ENCODE results near the gene WDR6. TPM values are rescaled to one million over a fixed set of nuclear protein-coding genes. Genes with fewer than 3 reads are reported as not detected.

The WDR6 gene
- total and polyA plus RNA-seq, 12 donors = 70.4 to 126 (median 77.9) TPM

- Histone ChIP-seq H3K27ac (peak overlapping the region in 1 of 10 donors; percentile 83), H3K27me3 (no peaks in the 10 kb centered on the region), H3K4me1 (peaks cover 8 to 61% (median 42%) of the 10 kb centered on the region in 9 donors), H3K9me3 (no peaks in the 10 kb centered on the region), H3K36me3 (peaks cover 0 to 53% (median 20%) of the 10 kb centered on the region in 9 donors), H3K4me3 (no peak overlapping the region)
- intact Hi-C loops (cut with DNase I) = no loop called here
- TF ChIP-seq, protein P1, sequence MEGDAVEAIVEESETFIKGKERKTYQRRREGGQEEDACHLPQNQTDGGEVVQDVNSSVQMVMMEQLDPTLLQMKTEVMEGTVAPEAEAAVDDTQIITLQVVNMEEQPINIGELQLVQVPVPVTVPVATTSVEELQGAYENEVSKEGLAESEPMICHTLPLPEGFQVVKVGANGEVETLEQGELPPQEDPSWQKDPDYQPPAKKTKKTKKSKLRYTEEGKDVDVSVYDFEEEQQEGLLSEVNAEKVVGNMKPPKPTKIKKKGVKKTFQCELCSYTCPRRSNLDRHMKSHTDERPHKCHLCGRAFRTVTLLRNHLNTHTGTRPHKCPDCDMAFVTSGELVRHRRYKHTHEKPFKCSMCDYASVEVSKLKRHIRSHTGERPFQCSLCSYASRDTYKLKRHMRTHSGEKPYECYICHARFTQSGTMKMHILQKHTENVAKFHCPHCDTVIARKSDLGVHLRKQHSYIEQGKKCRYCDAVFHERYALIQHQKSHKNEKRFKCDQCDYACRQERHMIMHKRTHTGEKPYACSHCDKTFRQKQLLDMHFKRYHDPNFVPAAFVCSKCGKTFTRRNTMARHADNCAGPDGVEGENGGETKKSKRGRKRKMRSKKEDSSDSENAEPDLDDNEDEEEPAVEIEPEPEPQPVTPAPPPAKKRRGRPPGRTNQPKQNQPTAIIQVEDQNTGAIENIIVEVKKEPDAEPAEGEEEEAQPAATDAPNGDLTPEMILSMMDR (IDR thresholded peaks at IDR 0.05) = no peak
- WGBS, 2 donors = 87 to 90% methylated on average over 6 of the region's 6 CpGs
- ATAC-seq = no peak
- no peak for DNase-seq
These were observed 9.4 kb downstream of the WDR6 start for GRCh38 chr3:49016414-49017228.

DNA sequence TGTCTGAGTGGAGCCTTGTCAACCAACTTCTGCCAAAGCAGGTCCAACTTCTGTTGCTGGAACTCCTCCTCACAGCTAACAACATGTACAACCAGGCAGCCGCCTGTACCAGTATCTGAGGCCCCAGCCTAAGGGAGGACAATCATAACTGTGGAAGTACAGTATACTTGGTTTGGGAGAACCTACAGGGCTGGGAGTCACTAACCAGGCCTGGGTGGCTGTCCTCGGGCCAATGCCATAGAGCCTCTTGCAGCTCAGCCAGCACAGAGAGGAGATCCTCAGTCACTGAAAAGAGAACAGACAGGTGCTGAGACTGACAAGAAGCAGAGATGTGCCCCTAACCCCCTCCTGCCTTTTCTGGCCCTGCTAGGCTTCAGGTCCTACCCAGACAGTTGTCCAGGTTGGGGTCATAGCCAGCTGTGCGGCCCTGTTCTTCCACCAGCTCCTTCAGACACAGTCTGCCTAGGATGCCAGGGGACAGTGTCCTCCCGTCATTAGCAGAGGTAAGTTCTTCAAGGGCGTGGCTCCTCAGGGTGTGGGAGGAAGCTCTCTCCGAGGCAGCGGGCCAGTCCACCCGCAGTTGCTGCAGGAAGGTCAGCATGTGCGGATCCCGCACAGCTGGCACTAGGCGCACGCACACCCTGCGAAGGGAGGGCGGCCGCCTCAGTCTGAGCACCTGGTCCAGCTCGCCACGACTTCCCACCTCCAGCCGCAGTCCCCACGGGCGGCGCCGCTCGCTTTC is 10.2 kb downstream of the WDR6 start:
- DNase-seq = no peak
- Histone ChIP-seq H3K4me1 (peaks cover 8 to 53% (median 40%) of the 10 kb centered on the region in 9 donors), H3K36me3 (peaks cover 0 to 45% (median 20%) of the 10 kb centered on the region in 9 donors), H3K27me3 (no peaks in the 10 kb centered on the region), H3K4me3 (peak overlapping the region; percentile 64 to 99 (median 92)), H3K9me3 (no peaks in the 10 kb centered on the region), H3K27ac (peak overlapping the region in 9 of 10 donors; percentile 73 to 100 (median 78))
- 10 to 12% methylated on average over 23 of the region's 23 CpGs for WGBS, 2 donors
- no peak for ATAC-seq
- intact Hi-C loops (cut with DNase I) = no loop called here
- TF ChIP-seq, protein P1 (IDR thresholded peaks at IDR 0.05) = no peak

DNA sequence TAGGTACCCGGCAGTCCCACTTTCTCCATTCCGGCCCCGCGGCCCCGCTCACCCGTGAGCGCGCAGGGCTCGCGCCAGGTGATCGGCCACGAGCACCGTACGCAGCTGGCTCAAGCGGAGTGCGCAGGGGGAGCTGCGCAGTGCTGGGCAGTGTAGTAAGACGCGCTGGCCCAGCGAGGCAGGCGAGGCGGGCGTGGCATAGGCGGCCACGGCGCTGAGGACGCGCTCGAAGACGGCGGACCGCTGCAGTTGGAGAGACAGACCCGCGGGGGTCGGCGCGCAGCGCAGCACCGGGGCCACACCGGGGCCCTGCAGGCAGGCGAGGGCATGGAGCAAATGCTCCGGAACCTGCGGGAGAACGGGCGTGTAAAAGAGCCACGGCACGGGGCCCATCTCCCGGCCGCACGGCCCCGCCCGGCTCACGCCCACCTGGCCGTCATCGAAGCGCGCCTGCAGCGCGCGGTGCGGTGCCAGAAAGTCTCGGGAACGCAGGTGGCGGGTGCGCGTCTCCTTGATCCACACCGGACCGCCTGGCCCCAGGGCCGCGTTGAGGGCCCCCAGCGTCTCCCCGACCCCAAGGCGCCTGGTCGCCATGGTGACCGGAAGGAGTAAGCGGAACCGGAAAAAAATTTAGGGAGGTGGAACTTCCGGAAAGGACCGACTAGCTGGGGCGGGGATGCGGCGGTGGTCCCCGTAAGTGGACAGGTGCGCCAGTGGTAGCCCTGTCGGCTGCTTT is 10.9 kb downstream of the WDR6 start, which contains the start of gene DALRD3:
Gene DALRD3 (minus strand): TSS at position 610 of the 736 bp plus-strand sequence. CDS start 16 bp downstream, at position 594.
- H3K4me3 ChIP-seq = peak within 1 kb of the TSS; percentile 64 to 99 (median 92)
- no peaks in the 10 kb centered on the region for H3K9me3 ChIP-seq
- intact Hi-C loops (cut with DNase I) = no loop called here
- H3K36me3 ChIP-seq = peaks cover 0 to 42% (median 20%) of the 10 kb centered on the region in 9 donors
- WGBS, 2 donors = 0% methylated on average over 78 to 85 of the region's 85 CpGs
- ATAC-seq = peak in 2 of 8 donors; percentile 1 to 6
- TF ChIP-seq, protein P1 (IDR thresholded peaks at IDR 0.05) = no peak
- peaks cover 8 to 53% (median 40%) of the 10 kb centered on the region in 9 donors for H3K4me1 ChIP-seq
- H3K27ac ChIP-seq = peak within 1 kb of the TSS; percentile 3 to 100 (median 78)
- H3K27me3 ChIP-seq = no peaks in the 10 kb centered on the region
- DNase-seq = peak; percentile 68 to 73

- WGBS, 2 donors = 1 to 4% methylated on average over 18 of the region's 18 CpGs
- Histone ChIP-seq H3K9me3 (no peaks in the 10 kb centered on the region), H3K36me3 (peaks cover 0 to 42% (median 22%) of the 10 kb centered on the region in 9 donors), H3K4me1 (peaks cover 8 to 53% (median 42%) of the 10 kb centered on the region in 9 donors), H3K27ac (peak overlapping the region in 9 of 10 donors; percentile 73 to 100 (median 78)), H3K27me3 (no peaks in the 10 kb centered on the region), H3K4me3 (peak overlapping the region; percentile 64 to 99 (median 92))
- TF ChIP-seq, protein P1 (IDR thresholded peaks at IDR 0.05) = no peak
- no peak for DNase-seq
- intact Hi-C loops (cut with DNase I) = no loop called here
- no peak for ATAC-seq
These were observed 11.5 kb downstream of the WDR6 start for GRCh38 chr3:49018707-49019006.

All from heart right ventricle (tissue), 16 donors.